Ascending aorta (tissue), 2 donors: ENCODE data around the gene CRYZL1. TPM values are rescaled to one million over a fixed set of nuclear protein-coding genes. Genes with fewer than 3 reads are reported as not detected.

ENCODE experiments used
- DNase-seq, 2 donors: peaks; one replicate each; pipeline ENCODE4 v3.0.0-alpha.2; 2019; ENCODE audit warnings: low spot score in 2 of 2
- H3K27ac ChIP-seq, 2 donors: fragments of 200-600 bp; sonication (generic); one replicate each; pipeline ENCODE4 v1.5.1; 2016 to 2017; ENCODE audit warnings: mild to moderate bottlenecking in 1 of 2
- H3K27me3 ChIP-seq: fragments of 200-600 bp; sonication (generic); one replicate; pipeline ENCODE4 v1.5.1; 2017
- H3K36me3 ChIP-seq, 2 donors: fragments of 200-600 bp; sonication (generic); one replicate each; pipeline ENCODE4 v1.5.1; 2016
- H3K4me1 ChIP-seq, 2 donors: fragments of 200-600 bp; sonication (generic); one replicate each; pipeline ENCODE4 v1.5.1; 2016 to 2017; ENCODE audit warnings: mild to moderate bottlenecking in 1 of 2
- H3K4me3 ChIP-seq, 2 donors: fragments of 200-600 bp; sonication (generic); one replicate each; pipeline ENCODE4 v1.5.1; 2016 to 2017; ENCODE audit warnings: mild to moderate bottlenecking in 1 of 2
- H3K9me3 ChIP-seq, 2 donors: fragments of 200-600 bp; sonication (generic); one replicate each; pipeline ENCODE4 v1.5.1; 2016
- CTCF ChIP-seq, 3 experiments: fragments of 200-600 bp in 2 of 3; fragments of 450-650 bp in 1 of 3; sonication (generic) in 2 of 3; IDR thresholded peaks; one replicate each; pipeline ENCODE4 v1.5.1; 2016 to 2019; ENCODE audit warnings: antibody characterized with exemption in 3 of 3, mild to moderate bottlenecking in 1 of 3, moderate library complexity in 1 of 3
- intact Hi-C: fragments of 100-400 bp; cut with DNase I; formaldehyde crosslinking; loops from one replicate; pipeline ENCODE4 v1.15.1; 2023
- total RNA-seq: library from RNA; depleted of rRNA; stranded (reverse); fragments of >200 nt; gene quantifications from one replicate; pipeline ENCODE4 v1.1.0, GENCODE V29; 2016

The CRYZL1 gene
- total RNA-seq, 1 donor from 2014 or later, result 20.0 TPM

- intact Hi-C loops, result no loop called here
- Histone ChIP-seq H3K27ac (no peak overlapping the region), H3K36me3 (peaks cover 66 to 89% of the 10 kb centered on the region in 2 donors), H3K4me1 (peaks cover 0 to 10% of the 10 kb centered on the region in 2 donors), H3K4me3 (no peak overlapping the region), H3K27me3 (no peaks in the 10 kb centered on the region), H3K9me3 (no peaks in the 10 kb centered on the region)
- DNase-seq, result no peak
- no peak for TF ChIP-seq CTCF (IDR thresholded peaks at IDR 0.05)
These were observed 89.2 kb downstream of the CRYZL1 start for GRCh38 chr21:33552093-33552998.

GRCh38 chr21:33551664-33552063 lies 89.9 kb downstream of the CRYZL1 start:
- intact Hi-C loops, result no loop called here
- peaks cover 0 to 10% of the 10 kb centered on the region in 2 donors for H3K4me1 ChIP-seq
- H3K4me3 ChIP-seq, result no peak overlapping the region
- H3K9me3 ChIP-seq, result no peaks in the 10 kb centered on the region
- DNase-seq, result no peak
- no peaks in the 10 kb centered on the region for H3K27me3 ChIP-seq
- no peak overlapping the region for H3K27ac ChIP-seq
- peaks cover 68 to 89% of the 10 kb centered on the region in 2 donors for H3K36me3 ChIP-seq
- no peak for TF ChIP-seq CTCF (IDR thresholded peaks at IDR 0.05)

- no peak for DNase-seq
- Histone ChIP-seq H3K9me3 (no peaks in the 10 kb centered on the region), H3K27me3 (no peaks in the 10 kb centered on the region), H3K4me3 (no peak overlapping the region), H3K36me3 (peaks cover 70 to 87% of the 10 kb centered on the region in 2 donors), H3K4me1 (peaks cover 0 to 6% of the 10 kb centered on the region in 2 donors), H3K27ac (no peak overlapping the region)
- TF ChIP-seq CTCF (IDR thresholded peaks at IDR 0.05), result no peak
- intact Hi-C loops, result no loop called here
These were observed 90.5 kb downstream of the CRYZL1 start for GRCh38 chr21:33550772-33551660.

- H3K4me1 ChIP-seq, result peaks cover 0 to 6% of the 10 kb centered on the region in 2 donors
- H3K36me3 ChIP-seq, result peaks cover 70 to 78% of the 10 kb centered on the region in 2 donors
- no peak overlapping the region for H3K27ac ChIP-seq
- H3K27me3 ChIP-seq, result no peaks in the 10 kb centered on the region
- no peak overlapping the region for H3K4me3 ChIP-seq
- DNase-seq, result no peak
- intact Hi-C loops, result no loop called here
- TF ChIP-seq CTCF (IDR thresholded peaks at IDR 0.05), result no peak
- no peaks in the 10 kb centered on the region for H3K9me3 ChIP-seq
These were observed 91.4 kb downstream of the CRYZL1 start for GRCh38 chr21:33549848-33550771.

- Histone ChIP-seq H3K4me1 (peaks cover 0 to 13% of the 10 kb centered on the region in 2 donors), H3K27ac (no peak overlapping the region), H3K4me3 (no peak overlapping the region), H3K36me3 (peaks cover 33 to 40% of the 10 kb centered on the region in 2 donors), H3K27me3 (no peaks in the 10 kb centered on the region), H3K9me3 (no peaks in the 10 kb centered on the region)
- DNase-seq, result no peak
- no peak for TF ChIP-seq CTCF (IDR thresholded peaks at IDR 0.05)
- intact Hi-C loops, result no loop called here
These were observed 95.5 kb downstream of the CRYZL1 start for GRCh38 chr21:33546086-33546485.
